Progenitor cell of endocrine pancreas (in vitro differentiated cells): ENCODE measurements around the gene CHRM4. TPM values are rescaled to one million over a fixed set of nuclear protein-coding genes. Genes with fewer than 3 reads are reported as not detected.

Experiments used
- DNase-seq: peaks from one replicate; pipeline ENCODE4 v3.0.0; 2021; ENCODE audit warnings: low spot score; ENCODE audit not compliant: unreplicated experiment
- H3K27ac Mint-ChIP-seq: 2 replicates; pipeline ENCODE4 v1.8.0; 2021; ENCODE audit warnings: mild to moderate bottlenecking, moderate library complexity, mixed read lengths
- H3K27me3 Mint-ChIP-seq: 2 replicates; pipeline ENCODE4 v1.8.0; 2021; ENCODE audit warnings: mixed read lengths
- H3K36me3 Mint-ChIP-seq: 2 replicates; pipeline ENCODE4 v1.8.0; 2022; ENCODE audit warnings: mixed read lengths; ENCODE audit not compliant: insufficient read depth
- H3K4me1 Mint-ChIP-seq: 2 replicates; pipeline ENCODE4 v1.8.0; 2021; ENCODE audit warnings: low read depth, mixed read lengths
- H3K4me3 Mint-ChIP-seq: 2 replicates; pipeline ENCODE4 v1.8.0; 2021; ENCODE audit warnings: low read depth, mild to moderate bottlenecking, moderate library complexity, mixed read lengths
- H3K9me3 Mint-ChIP-seq: 2 replicates; pipeline ENCODE4 v1.8.0; 2021; ENCODE audit warnings: low read depth, mixed read lengths
- total RNA-seq: library from RNA; stranded (reverse); gene quantifications from 2 replicates; pipeline ENCODE4 v1.2.1, GENCODE V29; 2021
- TF ChIP-seq, protein P1 (sequence below): fragments of 200-600 bp; sonication (generic); IDR thresholded peaks from one replicate; pipeline ENCODE4 v1.5.0; 2021; ENCODE audit warnings: antibody characterized with exemption, mild to moderate bottlenecking; ENCODE audit not compliant: unreplicated experiment

The CHRM4 gene
- total RNA-seq, 1 donor from 2014 or later = 0.81 TPM

DNA sequence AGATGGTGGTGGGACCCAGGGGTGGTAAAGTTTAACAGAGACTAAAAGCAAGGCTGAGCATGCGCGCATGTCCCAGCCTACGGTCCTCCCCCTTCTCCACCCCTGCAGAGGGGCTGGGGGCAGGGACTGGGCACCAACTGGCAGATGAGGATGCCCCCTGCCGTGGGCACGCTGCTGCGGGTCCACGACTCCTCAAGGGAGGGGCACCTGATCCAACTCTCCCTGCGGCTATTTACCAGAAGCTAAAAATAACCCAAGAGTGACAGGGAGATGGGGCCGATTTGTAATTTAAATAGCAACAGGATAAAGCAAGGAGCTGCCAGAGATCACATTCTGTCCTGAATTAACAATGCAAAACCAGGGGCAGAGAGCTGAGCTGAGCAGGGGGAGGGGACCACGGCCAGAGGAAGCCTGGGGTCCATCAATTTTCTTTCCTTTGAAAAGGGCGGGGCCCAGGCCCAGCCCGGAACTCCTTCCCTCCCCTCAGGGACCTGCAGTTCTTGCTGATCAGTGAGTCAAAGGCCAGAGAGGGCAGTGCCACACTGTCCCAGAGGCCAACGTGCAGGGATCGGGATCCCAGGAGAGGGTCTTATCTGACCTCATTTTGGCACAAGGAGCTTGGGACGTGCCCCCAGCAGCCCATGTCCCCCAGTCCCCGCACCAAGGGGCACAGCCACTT lies 52.4 kb downstream of the CHRM4 start:
- H3K27me3 Mint-ChIP-seq = peaks cover 39% of the 10 kb centered on the region
- H3K4me3 Mint-ChIP-seq = peak overlapping the region; percentile 51
- no peak overlapping the region for H3K27ac Mint-ChIP-seq
- H3K4me1 Mint-ChIP-seq = peaks cover 16% of the 10 kb centered on the region
- H3K36me3 Mint-ChIP-seq = no peaks in the 10 kb centered on the region
- no peak for DNase-seq
- TF ChIP-seq, protein P1, sequence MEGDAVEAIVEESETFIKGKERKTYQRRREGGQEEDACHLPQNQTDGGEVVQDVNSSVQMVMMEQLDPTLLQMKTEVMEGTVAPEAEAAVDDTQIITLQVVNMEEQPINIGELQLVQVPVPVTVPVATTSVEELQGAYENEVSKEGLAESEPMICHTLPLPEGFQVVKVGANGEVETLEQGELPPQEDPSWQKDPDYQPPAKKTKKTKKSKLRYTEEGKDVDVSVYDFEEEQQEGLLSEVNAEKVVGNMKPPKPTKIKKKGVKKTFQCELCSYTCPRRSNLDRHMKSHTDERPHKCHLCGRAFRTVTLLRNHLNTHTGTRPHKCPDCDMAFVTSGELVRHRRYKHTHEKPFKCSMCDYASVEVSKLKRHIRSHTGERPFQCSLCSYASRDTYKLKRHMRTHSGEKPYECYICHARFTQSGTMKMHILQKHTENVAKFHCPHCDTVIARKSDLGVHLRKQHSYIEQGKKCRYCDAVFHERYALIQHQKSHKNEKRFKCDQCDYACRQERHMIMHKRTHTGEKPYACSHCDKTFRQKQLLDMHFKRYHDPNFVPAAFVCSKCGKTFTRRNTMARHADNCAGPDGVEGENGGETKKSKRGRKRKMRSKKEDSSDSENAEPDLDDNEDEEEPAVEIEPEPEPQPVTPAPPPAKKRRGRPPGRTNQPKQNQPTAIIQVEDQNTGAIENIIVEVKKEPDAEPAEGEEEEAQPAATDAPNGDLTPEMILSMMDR = no peak
- no peaks in the 10 kb centered on the region for H3K9me3 Mint-ChIP-seq

DNA sequence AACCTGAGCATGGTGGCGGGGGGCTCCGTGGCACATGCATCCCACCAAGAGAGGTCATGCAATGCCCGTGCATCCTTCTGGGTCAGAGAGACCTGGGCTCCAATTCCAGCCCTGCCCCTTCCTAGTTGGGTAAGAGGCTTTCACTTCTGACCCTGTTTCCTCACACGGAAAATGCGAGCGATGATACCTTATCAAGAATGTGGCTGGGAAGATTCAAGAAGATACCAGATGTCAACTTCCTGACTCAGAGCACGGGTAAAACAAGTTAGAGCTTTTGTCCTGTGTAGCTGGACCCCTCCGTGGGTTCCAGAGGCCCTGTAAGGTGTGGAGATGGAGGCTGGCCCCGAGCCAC lies 53.0 kb downstream of the CHRM4 start:
- Mint-ChIP-seq H3K4me1 (peaks cover 12% of the 10 kb centered on the region), H3K27me3 (peaks cover 42% of the 10 kb centered on the region), H3K4me3 (peak overlapping the region; percentile 51), H3K9me3 (no peaks in the 10 kb centered on the region), H3K36me3 (no peaks in the 10 kb centered on the region), H3K27ac (no peak overlapping the region)
- no peak for DNase-seq
- TF ChIP-seq, protein P1 = no peak

DNA sequence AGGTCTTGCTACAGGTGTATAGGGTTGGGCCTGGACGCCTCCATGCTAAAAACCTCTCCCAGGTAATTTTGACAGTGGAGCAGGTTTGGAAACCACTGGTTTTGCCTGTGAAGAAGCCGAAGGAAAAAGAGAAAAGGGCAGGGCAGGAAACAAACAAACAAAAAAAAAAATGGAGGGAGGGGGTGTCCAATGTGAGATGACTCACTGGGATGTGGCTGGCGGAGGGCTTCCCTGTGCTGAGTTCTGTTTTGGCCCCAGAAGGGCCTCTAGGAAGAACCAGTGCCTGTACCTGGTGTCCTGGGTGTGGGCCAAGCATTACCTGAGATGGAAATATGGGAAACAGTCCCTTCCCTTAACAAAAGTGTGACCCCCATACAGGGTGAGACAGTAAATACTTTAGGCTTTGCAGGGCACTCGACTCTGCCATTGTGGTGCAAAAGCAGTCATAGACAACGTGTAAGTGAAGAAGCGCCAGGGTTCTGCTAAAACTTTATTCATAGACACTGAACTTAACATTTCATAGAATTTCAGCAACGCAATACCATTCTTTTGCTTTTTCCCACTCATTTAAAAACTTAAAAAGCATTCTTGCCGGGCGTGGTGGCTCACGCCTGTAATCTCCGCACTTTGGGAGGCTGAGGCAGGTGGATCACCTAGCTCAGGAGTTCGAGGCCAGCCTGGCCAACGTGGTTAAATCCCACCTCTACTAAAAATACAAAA lies 53.8 kb downstream of the CHRM4 start:
- Mint-ChIP-seq H3K4me3 (no peak overlapping the region), H3K9me3 (no peaks in the 10 kb centered on the region), H3K4me1 (peaks cover 9% of the 10 kb centered on the region), H3K27me3 (peaks cover 44% of the 10 kb centered on the region), H3K27ac (no peak overlapping the region), H3K36me3 (no peaks in the 10 kb centered on the region)
- DNase-seq = no peak
- TF ChIP-seq, protein P1 = no peak

DNA sequence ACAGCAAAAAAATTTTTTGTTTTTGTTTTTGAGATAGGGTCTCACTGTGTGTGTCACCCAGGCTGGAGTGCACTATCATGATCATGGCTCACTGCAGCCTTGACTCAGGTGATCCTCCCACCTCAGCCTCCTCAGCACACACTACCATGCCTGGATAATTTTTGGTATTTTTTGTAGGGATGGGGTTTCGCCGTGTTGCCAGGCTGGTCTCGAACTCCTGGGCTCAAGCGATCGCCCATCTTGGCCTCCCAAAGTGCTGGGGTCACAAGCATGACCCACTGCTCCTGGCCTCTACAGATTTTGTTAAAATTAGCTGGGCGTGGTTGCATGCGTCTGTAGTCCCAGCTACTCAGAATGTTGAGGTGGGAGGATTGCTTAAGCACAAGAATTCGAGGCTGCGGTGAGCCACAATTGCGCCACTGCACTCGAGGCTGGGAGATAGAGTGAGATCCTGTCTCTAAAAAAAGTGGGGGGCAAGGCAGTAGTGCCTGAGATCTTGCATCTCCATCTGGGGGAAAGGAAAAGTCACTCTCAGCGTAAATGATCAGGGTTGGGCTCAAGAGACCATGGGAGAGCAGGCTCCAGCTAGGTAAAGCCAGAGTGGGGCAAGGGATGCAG lies 54.9 kb downstream of the CHRM4 start:
- Mint-ChIP-seq H3K27me3 (peaks cover 51% of the 10 kb centered on the region), H3K9me3 (no peaks in the 10 kb centered on the region), H3K4me1 (peaks cover 9% of the 10 kb centered on the region), H3K27ac (no peak overlapping the region), H3K36me3 (no peaks in the 10 kb centered on the region), H3K4me3 (no peak overlapping the region)
- DNase-seq = no peak
- TF ChIP-seq, protein P1 = no peak

DNA sequence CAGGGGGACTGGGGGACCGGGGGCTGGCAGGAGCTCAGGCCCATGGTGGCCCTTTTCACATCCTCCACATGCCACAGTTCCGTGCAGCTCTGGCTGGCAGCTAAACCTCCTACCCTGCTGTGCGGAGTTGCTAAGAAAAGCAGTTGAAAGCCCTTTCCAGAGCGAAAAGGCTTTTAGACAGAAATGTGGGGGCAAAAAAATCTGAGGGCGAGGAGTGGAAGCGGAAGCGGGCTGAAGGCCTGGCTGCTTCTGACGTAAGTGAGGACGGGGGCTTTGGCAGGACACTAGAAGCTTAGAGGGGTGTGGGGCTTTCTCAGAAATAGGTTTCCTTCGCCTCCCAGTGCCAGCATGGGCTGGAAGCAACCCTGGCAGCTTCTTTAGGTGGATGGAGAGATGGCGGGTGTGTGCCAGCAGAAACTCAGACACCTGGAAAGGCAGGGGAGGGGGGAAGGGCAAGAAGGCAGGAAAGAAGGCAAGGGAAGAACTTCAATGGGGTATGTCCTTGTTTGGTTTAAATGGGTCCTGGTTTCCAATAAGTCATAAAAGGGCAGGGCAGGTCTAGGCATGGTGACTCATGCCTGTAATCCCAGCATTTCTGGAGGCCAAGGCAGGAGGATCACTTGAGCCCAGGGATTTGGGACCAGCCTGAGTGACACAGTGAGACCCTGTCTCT lies 55.5 kb downstream of the CHRM4 start:
- Mint-ChIP-seq H3K4me1 (peaks cover 9% of the 10 kb centered on the region), H3K4me3 (no peak overlapping the region)

More for the DNA sequence above, 55.5 kb downstream of the CHRM4 start:
- Mint-ChIP-seq H3K9me3 (no peaks in the 10 kb centered on the region), H3K27me3 (peaks cover 51% of the 10 kb centered on the region), H3K36me3 (no peaks in the 10 kb centered on the region), H3K27ac (no peak overlapping the region)
- TF ChIP-seq, protein P1 = no peak
- DNase-seq = no peak
